ENCODE results near the gene CES3. TPM values are rescaled to one million over a fixed set of nuclear protein-coding genes. Genes with fewer than 3 reads are reported as not detected.

Gene CES3
- total RNA-seq, 2 donors from 2014 or later = 0.16 to 0.89 TPM

GRCh38 chr16:66923866-66924265 is 37.2 kb upstream of the CES3 start:
- DNase-seq (ENCODE audit: low spot score) = no peak
- H3K9me3 ChIP-seq = no peaks in the 10 kb centered on the region

GRCh38 chr16:66924527-66925321 is 36.3 kb upstream of the CES3 start:
- no peaks in the 10 kb centered on the region for H3K27me3 ChIP-seq
- peaks cover 14% of the 10 kb centered on the region for H3K36me3 ChIP-seq
- peaks cover 0 to 53% of the 10 kb centered on the region in 2 donors for H3K4me1 ChIP-seq
- H3K9me3 ChIP-seq = no peaks in the 10 kb centered on the region
- H3K27ac ChIP-seq = peak overlapping the region; percentile 87 to 98
- DNase-seq (ENCODE audit: low spot score) = no peak
- H3K4me3 ChIP-seq = peak overlapping the region; percentile 60 to 78
- peak in 1 of 2 donors; percentile 45 for TF ChIP-seq CTCF (IDR thresholded peaks at IDR 0.05)

More at GRCh38 chr16:66923866-66924265, 37.2 kb upstream of the CES3 start:
- no peak for TF ChIP-seq CTCF (IDR thresholded peaks at IDR 0.05)
- Histone ChIP-seq H3K4me3 (peak overlapping the region; percentile 60 to 78), H3K36me3 (peaks cover 14% of the 10 kb centered on the region), H3K27ac (peak overlapping the region; percentile 87 to 98), H3K4me1 (peaks cover 0 to 59% of the 10 kb centered on the region in 2 donors), H3K27me3 (no peaks in the 10 kb centered on the region)

- Histone ChIP-seq H3K27me3 (no peaks in the 10 kb centered on the region), H3K9me3 (no peaks in the 10 kb centered on the region), H3K4me3 (peak within 1 kb of the TSS; percentile 60 to 78), H3K36me3 (peaks cover 14% of the 10 kb centered on the region), H3K27ac (peak within 1 kb of the TSS; percentile 87 to 98), H3K4me1 (peaks cover 0 to 53% of the 10 kb centered on the region in 2 donors)
- no peak for DNase-seq (ENCODE audit: low spot score)
- no peak for TF ChIP-seq CTCF (IDR thresholded peaks at IDR 0.05)
These were observed 35.7 kb upstream of the CES3 start, which contains the start of gene RRAD for GRCh38 chr16:66925322-66925840. RRAD (minus strand) TSS chr16:66925535; CDS start chr16:66925179, 356 bp downstream.

GRCh38 chr16:66926171-66926947 is 34.7 kb upstream of the CES3 start:
- Histone ChIP-seq H3K27ac (peak overlapping the region; percentile 87 to 98), H3K27me3 (no peaks in the 10 kb centered on the region), H3K9me3 (no peaks in the 10 kb centered on the region), H3K4me1 (peaks cover 0 to 54% of the 10 kb centered on the region in 2 donors), H3K4me3 (peak overlapping the region; percentile 60 to 78), H3K36me3 (peaks cover 11% of the 10 kb centered on the region)
- no peak for TF ChIP-seq CTCF (IDR thresholded peaks at IDR 0.05)
- DNase-seq (ENCODE audit: low spot score) = no peak

GRCh38 chr16:66926961-66927436 is 34.1 kb upstream of the CES3 start:
- DNase-seq (ENCODE audit: low spot score) = no peak
- H3K4me1 ChIP-seq = peaks cover 0 to 48% of the 10 kb centered on the region in 2 donors

More at GRCh38 chr16:66926961-66927436, 34.1 kb upstream of the CES3 start:
- H3K4me3 ChIP-seq = no peak overlapping the region
- peaks cover 4% of the 10 kb centered on the region for H3K36me3 ChIP-seq
- no peaks in the 10 kb centered on the region for H3K9me3 ChIP-seq
- TF ChIP-seq CTCF (IDR thresholded peaks at IDR 0.05) = no peak
- no peaks in the 10 kb centered on the region for H3K27me3 ChIP-seq
- H3K27ac ChIP-seq = peak overlapping the region; percentile 87 to 98
